HFF-Myc (cell line): ENCODE measurements around the gene KCNMA1.

Experiments
- DNase-seq: peaks from one replicate; pipeline ENCODE4 v3.0.0-alpha.2; 2011; ENCODE audit warnings: low read depth; ENCODE audit errors: extremely low read depth
- H3K4me3 ChIP-seq: replicated peaks from 2 replicates; pipeline ENCODE4 v1.5.1; 2011; ENCODE audit warnings: low read depth, mild to moderate bottlenecking, control low read depth, low read length
- TF ChIP-seq, protein P1 (sequence below): IDR thresholded peaks from 2 replicates; pipeline ENCODE4 v1.5.1; 2012; ENCODE audit warnings: mild to moderate bottlenecking, low read depth, low read length, control low read depth; ENCODE audit errors: missing control alignments

Gene KCNMA1

DNA sequence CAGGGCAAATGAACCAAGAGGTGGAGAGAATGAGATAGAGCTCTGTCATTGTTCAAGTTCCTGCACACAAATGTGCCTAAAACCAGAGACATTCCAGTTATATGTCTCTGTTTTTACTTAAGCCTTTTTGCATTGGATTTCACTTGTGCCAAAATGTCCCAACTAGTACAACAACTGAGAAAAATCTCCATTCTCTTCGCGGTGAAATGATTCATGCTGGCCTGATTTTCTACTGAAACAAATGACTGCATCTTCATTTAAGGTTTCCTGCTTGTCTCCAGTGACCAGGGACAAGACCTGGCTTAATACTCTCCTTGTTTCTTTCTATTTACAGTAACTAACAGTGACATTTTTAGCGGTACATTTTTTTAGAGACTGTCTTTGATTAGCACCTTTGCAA is 714.9 kb downstream of the KCNMA1 start:
- no peak overlapping the region for H3K4me3 ChIP-seq
- no peak for DNase-seq
- TF ChIP-seq, protein P1, sequence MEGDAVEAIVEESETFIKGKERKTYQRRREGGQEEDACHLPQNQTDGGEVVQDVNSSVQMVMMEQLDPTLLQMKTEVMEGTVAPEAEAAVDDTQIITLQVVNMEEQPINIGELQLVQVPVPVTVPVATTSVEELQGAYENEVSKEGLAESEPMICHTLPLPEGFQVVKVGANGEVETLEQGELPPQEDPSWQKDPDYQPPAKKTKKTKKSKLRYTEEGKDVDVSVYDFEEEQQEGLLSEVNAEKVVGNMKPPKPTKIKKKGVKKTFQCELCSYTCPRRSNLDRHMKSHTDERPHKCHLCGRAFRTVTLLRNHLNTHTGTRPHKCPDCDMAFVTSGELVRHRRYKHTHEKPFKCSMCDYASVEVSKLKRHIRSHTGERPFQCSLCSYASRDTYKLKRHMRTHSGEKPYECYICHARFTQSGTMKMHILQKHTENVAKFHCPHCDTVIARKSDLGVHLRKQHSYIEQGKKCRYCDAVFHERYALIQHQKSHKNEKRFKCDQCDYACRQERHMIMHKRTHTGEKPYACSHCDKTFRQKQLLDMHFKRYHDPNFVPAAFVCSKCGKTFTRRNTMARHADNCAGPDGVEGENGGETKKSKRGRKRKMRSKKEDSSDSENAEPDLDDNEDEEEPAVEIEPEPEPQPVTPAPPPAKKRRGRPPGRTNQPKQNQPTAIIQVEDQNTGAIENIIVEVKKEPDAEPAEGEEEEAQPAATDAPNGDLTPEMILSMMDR: no peak

DNA sequence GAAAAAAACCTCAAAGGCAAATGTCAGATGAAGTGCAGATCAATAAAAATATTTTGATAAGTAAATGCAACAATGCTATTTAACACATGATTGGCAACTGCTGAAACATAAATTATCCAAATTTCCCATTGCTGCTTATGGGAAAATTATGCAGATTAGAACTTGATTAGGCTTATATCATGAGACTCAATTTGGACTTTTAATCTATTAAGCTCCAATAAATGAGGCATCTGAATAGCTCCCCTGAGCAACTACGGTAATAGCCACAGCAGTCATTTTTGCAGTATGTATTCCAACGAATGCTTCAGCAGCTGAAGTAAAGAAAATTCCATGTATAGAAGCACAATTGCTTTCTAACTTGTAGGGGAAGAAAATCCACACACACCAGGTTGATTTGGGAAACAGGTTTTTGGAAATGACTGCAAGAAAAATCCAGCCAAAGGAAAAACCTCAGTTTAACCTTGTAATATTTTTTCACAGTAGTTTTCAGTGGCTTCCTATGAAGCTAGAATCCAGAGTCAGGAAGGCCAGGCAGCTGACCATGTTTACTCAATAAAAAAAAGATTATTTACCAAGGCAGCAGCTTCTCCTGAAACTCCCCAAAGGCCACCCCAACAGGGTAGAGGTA is 716.1 kb downstream of the KCNMA1 start:
- no peak for DNase-seq
- TF ChIP-seq, protein P1: no peak
- no peak overlapping the region for H3K4me3 ChIP-seq

DNA sequence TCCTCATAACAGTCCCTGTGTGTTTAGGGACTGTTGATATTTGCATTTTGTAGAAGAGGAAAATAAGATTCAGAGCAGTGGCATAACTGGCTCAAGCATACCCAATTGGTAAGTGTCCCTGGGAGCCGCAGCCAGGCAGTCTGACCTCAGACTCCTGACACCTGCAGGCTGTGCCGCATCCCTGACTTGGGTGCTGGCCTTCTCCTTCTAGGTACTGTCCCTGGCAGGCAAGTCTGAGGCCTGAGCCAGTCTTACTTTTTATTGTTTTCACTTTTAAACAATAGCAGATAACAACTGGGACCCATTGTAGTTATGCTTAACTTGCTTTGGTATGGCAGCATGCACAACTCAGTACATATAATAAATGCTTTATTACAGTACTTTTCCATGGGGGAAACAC is 717.0 kb downstream of the KCNMA1 start:
- H3K4me3 ChIP-seq: no peak overlapping the region
- no peak for DNase-seq
- TF ChIP-seq, protein P1: no peak

DNA sequence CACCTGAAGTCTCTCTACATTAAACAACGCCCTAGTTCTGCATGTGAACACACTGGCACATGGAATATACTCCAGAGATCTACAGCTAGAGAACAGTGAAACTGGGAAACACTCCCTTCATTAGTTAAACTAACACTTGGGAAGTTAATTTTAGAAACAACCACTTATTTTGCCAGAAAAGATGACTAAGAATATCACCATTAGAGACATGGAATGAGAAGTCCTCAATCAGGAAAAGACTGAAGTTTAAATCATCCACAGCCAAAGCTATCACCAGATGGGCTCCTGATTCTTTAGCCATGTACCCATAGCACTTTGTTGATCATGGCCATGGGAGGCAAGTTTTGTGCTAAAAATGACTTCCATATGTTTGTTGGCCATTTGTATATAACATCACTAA is 719.5 kb downstream of the KCNMA1 start:
- H3K4me3 ChIP-seq: no peak overlapping the region
- no peak for DNase-seq
- TF ChIP-seq, protein P1: no peak

DNA sequence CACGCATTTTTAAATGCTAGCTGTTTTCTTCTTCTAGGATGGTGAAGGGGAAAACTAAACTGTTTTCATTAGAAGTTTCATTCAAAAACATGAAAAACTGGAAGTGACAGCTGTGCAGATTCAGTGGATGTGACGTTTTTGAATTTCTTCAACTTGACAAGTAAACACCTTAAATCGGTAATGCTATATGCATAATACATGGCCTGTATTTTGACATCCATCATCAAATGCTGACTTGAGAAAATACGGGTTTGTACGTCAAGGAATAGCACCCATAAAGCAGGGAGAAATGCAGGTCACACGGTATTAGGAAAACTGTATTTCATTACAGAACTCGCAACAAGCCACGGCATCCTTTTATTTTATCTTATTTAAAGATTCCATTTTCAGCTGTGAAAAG is 720.5 kb downstream of the KCNMA1 start:
- DNase-seq: no peak
- TF ChIP-seq, protein P1: no peak
- no peak overlapping the region for H3K4me3 ChIP-seq

DNA sequence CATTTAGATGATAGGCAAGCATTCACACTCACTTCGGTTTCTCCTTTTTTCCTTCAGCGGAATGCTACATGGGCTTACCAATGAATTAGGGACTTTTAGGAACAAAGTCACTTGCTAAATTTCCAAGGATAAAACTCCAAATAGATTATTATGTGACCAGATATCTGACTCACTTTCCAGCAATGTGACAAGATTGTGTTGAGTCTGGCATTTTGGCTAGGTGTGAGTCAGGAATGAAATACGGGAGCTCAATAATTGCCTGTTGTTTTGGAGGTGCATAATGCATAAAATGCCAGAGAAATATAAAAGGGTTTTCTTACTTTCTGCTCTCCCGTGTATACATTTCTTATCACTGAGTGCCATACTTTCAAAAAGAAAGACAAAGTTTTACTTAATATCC is 721.1 kb downstream of the KCNMA1 start:
- DNase-seq: no peak
- TF ChIP-seq, protein P1: no peak
- no peak overlapping the region for H3K4me3 ChIP-seq

DNA sequence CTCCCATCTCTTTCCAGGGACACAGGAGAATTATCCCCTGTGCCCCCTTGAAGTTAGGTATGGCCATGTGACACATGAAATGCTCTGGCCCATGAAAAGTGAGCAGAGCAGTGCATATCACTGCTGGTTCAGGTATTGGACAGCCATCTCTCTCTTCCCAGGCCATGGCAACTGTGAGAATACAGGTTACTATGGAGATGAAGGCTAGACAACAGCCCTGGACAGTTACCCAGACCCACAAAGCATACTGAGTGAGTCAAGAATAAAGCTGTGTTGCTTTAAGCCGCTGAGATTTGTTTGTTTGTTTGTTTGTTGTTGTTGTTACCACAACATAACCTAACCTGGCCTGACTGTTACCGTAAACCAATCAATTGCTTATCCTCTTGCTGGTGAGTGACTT is 722.3 kb downstream of the KCNMA1 start:
- no peak overlapping the region for H3K4me3 ChIP-seq
- DNase-seq: no peak
- TF ChIP-seq, protein P1: no peak
